Loucy (cell line): ENCODE measurements around the gene PSMG4.

Source experiments
- H2AFZ ChIP-seq: fragments of 200-600 bp; sonication (generic); 2 replicates; pipeline ENCODE4 v1.6.0; 2016; ENCODE audit warnings: antibody characterized with exemption, mild to moderate bottlenecking, low read length, moderate library complexity
- H3F3A ChIP-seq: fragments of 200-600 bp; 2 replicates; pipeline ENCODE4 v1.6.0; 2016; ENCODE audit warnings: antibody characterized with exemption, low read depth, mild to moderate bottlenecking
- H3K27me3 ChIP-seq: fragments of 200-600 bp; sonication (generic); 2 replicates; pipeline ENCODE4 v1.6.1; 2014; ENCODE audit warnings: low read length, mild to moderate bottlenecking; ENCODE audit not compliant: insufficient read depth, poor library complexity, severe bottlenecking
- H3K36me3 ChIP-seq: fragments of 200-600 bp; sonication (generic); 2 replicates; pipeline ENCODE4 v1.6.1; 2016; ENCODE audit warnings: low read length; ENCODE audit not compliant: insufficient read depth
- H3K4me1 ChIP-seq: fragments of 200-600 bp; sonication (generic); 2 replicates; pipeline ENCODE4 v1.5.1; 2014; ENCODE audit warnings: low read length, mild to moderate bottlenecking; ENCODE audit not compliant: insufficient read depth, poor library complexity, severe bottlenecking
- H3K4me2 ChIP-seq: fragments of 200-600 bp; sonication (generic); 2 replicates; pipeline ENCODE4 v1.6.0; 2014; ENCODE audit warnings: antibody characterized with exemption, low read length, low read depth, mild to moderate bottlenecking; ENCODE audit not compliant: poor library complexity, severe bottlenecking
- H3K4me3 ChIP-seq: fragments of 200-600 bp; sonication (generic); 2 replicates; pipeline ENCODE4 v1.5.1; 2014; ENCODE audit warnings: low read length, mild to moderate bottlenecking, mixed read lengths; ENCODE audit not compliant: poor library complexity, severe bottlenecking
- H3K79me2 ChIP-seq: fragments of 200-600 bp; sonication (generic); 2 replicates; pipeline ENCODE4 v1.6.1; 2014; ENCODE audit warnings: low read length; ENCODE audit not compliant: insufficient read depth
- H3K9ac ChIP-seq: fragments of 200-600 bp; sonication (generic); 2 replicates; pipeline ENCODE4 v1.6.0; 2014; ENCODE audit warnings: mild to moderate bottlenecking, low read depth, low read length, moderate library complexity; ENCODE audit not compliant: poor library complexity, severe bottlenecking
- H3K9me2 ChIP-seq: fragments of 200-600 bp; sonication (generic); replicated peaks from 2 replicates; pipeline ENCODE4 v1.6.1; 2016; ENCODE audit warnings: low read depth, low read length, mixed read lengths
- H3K9me3 ChIP-seq: fragments of 200-600 bp; sonication (generic); 2 replicates; pipeline ENCODE4 v1.6.1; 2014; ENCODE audit warnings: mild to moderate bottlenecking, antibody characterized with exemption, low read length, low read depth; ENCODE audit not compliant: insufficient read depth
- H4K20me1 ChIP-seq: fragments of 200-600 bp; sonication (generic); 2 replicates; pipeline ENCODE4 v1.6.0; 2014; ENCODE audit warnings: antibody characterized with exemption, low read length, mild to moderate bottlenecking; ENCODE audit not compliant: insufficient read depth, poor library complexity, severe bottlenecking
- EZH2phosphoT487 ChIP-seq: fragments of 200-600 bp; IDR thresholded peaks from 2 replicates; pipeline ENCODE4 v1.6.1; 2018; ENCODE audit warnings: antibody characterized with exemption, mild to moderate bottlenecking, moderate library complexity, borderline replicate concordance
- TF ChIP-seq, protein P1 (sequence below): fragments of 200-600 bp; sonication (generic); conservative IDR thresholded peaks from 2 replicates; pipeline ENCODE4 v1.5.1; 2014; ENCODE audit warnings: mild to moderate bottlenecking, antibody characterized with exemption, low read length

The PSMG4 gene

DNA sequence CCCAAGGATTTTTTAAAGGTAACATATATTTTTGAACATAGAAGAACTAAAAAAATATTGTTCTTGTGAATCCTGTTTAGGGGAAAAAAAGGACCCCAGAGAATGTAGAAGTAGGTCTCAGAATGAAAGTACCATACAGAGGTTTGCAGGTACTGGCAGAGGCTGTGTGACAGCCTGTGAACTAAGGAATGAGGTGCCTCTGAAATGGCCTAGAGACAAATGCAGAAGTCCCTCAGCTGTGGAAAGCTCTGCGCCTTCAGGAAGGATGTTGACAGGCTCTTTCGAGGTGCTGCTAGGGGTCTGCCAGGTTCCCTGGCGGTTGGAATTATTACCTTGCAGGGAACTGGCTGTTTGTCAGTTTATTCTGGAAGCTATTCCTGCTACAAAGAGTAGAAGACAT, 22.7 kb upstream of the PSMG4 start:
- Histone ChIP-seq H3K4me2 (no peak overlapping the region), H4K20me1 (no peaks in the 10 kb centered on the region), H3K4me1 (peaks cover 8% of the 10 kb centered on the region), H2AFZ (no peak overlapping the region), H3K36me3 (no peaks in the 10 kb centered on the region), H3K9me3 (no peaks in the 10 kb centered on the region), H3K9me2 (no peaks in the 10 kb centered on the region), H3K4me3 (no peak overlapping the region), H3F3A (no peaks in the 10 kb centered on the region), H3K9ac (no peak overlapping the region), H3K27me3 (no peaks in the 10 kb centered on the region), H3K79me2 (no peaks in the 10 kb centered on the region)
- TF ChIP-seq, protein P1, sequence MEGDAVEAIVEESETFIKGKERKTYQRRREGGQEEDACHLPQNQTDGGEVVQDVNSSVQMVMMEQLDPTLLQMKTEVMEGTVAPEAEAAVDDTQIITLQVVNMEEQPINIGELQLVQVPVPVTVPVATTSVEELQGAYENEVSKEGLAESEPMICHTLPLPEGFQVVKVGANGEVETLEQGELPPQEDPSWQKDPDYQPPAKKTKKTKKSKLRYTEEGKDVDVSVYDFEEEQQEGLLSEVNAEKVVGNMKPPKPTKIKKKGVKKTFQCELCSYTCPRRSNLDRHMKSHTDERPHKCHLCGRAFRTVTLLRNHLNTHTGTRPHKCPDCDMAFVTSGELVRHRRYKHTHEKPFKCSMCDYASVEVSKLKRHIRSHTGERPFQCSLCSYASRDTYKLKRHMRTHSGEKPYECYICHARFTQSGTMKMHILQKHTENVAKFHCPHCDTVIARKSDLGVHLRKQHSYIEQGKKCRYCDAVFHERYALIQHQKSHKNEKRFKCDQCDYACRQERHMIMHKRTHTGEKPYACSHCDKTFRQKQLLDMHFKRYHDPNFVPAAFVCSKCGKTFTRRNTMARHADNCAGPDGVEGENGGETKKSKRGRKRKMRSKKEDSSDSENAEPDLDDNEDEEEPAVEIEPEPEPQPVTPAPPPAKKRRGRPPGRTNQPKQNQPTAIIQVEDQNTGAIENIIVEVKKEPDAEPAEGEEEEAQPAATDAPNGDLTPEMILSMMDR: no peak
- TF ChIP-seq EZH2phosphoT487: no peak

DNA sequence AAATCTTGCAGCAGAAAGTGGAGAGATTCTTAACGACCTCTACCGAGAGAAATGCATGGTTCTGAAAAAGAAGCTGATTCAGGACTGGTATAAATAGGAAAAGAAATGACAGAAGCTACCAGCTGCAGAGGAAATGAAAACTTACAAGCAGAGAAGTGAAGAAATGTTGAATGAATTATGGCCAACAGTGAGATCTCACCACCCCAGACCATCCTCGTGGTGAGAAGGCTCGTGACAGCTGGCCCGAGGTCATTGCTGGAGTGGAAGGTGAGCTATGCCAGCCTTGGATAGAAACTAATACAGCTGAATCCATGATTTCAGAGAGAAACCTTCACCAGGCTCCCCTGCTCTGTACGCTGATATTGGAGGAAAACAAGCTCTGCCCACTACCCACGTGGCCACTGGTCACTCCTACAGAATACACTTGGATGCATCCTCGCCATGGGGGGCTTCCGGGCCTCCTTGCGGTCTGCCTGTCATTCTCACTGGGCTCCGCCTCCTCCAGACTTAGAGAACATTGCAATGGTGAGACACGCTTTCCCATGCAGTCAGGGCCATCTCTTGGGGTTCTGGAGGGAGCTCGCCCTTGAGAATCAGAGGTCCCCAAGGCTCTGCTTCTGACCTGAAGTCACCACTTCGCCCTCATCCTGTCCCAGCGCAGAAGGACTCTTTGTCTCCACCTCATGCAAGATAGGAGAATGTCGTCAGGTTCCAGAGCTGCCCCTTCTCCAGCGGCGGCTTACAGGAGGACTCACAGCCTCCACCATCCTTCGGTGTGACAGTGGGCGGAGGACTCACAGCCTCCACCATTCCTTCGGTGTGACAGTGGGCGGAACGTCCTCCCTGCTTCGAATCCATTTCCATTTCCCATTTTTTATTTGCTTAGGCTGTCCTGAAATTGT, 20.7 kb upstream of the PSMG4 start:
- Histone ChIP-seq H3K27me3 (no peaks in the 10 kb centered on the region), H3K4me2 (no peak overlapping the region), H3K79me2 (no peaks in the 10 kb centered on the region), H3F3A (no peaks in the 10 kb centered on the region), H3K9me2 (no peaks in the 10 kb centered on the region), H3K9ac (no peak overlapping the region), H3K4me1 (peaks cover 8% of the 10 kb centered on the region), H3K4me3 (no peak overlapping the region), H4K20me1 (no peaks in the 10 kb centered on the region), H2AFZ (no peak overlapping the region), H3K9me3 (no peaks in the 10 kb centered on the region), H3K36me3 (no peaks in the 10 kb centered on the region)
- TF ChIP-seq, protein P1: no peak
- no peak for TF ChIP-seq EZH2phosphoT487

DNA sequence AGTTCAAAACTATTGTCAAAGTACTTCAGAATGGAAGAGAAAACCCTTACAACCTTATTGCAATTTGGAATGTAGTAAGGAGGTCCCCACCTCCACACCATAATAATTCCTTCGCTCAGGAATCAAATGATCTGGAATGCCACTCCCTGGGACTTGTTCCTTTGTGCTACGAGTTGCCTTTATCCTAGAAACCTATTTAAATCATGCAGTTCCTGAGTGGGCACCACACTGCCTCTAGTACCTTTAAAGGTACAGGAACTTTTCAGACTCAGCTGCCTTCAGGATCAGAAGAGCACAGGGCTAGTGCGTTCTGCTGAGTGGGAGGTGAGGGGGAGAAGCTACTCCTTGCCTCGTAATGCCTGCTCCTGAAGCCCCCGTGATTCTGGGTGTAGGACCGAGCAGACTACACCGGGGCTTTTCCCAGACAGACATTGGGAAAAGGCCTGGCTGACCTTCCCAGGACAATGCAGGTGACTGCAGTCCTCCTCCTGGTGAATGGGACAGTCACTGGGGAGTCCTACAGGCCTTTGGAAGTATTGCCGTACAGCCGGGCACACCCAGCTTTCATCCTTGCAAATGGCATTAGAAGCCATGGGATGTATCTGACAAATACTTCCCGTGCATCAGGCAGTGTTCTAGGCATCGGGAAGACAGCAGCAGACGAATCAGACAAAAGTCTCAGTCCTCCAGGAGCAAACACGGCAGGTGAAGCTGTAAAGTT, 19.5 kb upstream of the PSMG4 start:
- H3K36me3 ChIP-seq: no peaks in the 10 kb centered on the region
- H3F3A ChIP-seq: no peaks in the 10 kb centered on the region
- no peaks in the 10 kb centered on the region for H3K9me3 ChIP-seq
- no peaks in the 10 kb centered on the region for H3K9me2 ChIP-seq
- no peak overlapping the region for H3K4me2 ChIP-seq
- H3K4me1 ChIP-seq: peaks cover 8% of the 10 kb centered on the region
- no peaks in the 10 kb centered on the region for H4K20me1 ChIP-seq
- H2AFZ ChIP-seq: no peak overlapping the region
- no peak overlapping the region for H3K9ac ChIP-seq
- no peaks in the 10 kb centered on the region for H3K79me2 ChIP-seq
- no peak overlapping the region for H3K4me3 ChIP-seq
- no peaks in the 10 kb centered on the region for H3K27me3 ChIP-seq
- TF ChIP-seq EZH2phosphoT487: no peak
- TF ChIP-seq, protein P1: no peak; the same call in 1 of the 2 replicates
